IPS-18c (cell line): ENCODE data around the gene TMEM225B.

Experiments used
- H3K4me3 ChIP-seq: 2 replicates; pipeline ENCODE4 v1.7.0; 2013; ENCODE audit warnings: low read depth, mild to moderate bottlenecking, low read length, moderate library complexity; ENCODE audit not compliant: insufficient read depth
- H3K9me3 ChIP-seq: one replicate; pipeline ENCODE4 v1.6.1; 2013; ENCODE audit warnings: mild to moderate bottlenecking, low read length, moderate library complexity; ENCODE audit not compliant: control insufficient read depth, insufficient read depth

TMEM225B gene

GRCh38 chr7:99615989-99616358, 17.9 kb downstream of the TMEM225B start:
- H3K9me3 ChIP-seq = no peaks in the 10 kb centered on the region
- H3K4me3 ChIP-seq = peak overlapping the region; percentile 93

- H3K9me3 ChIP-seq = no peaks in the 10 kb centered on the region
- H3K4me3 ChIP-seq = peak within 1 kb of the TSS; percentile 93
These were observed 18.5 kb downstream of the TMEM225B start, which contains the start of gene ZSCAN25 for GRCh38 chr7:99616359-99617191. ZSCAN25 (plus strand) TSS chr7:99616946; CDS start chr7:99619607, 2,661 bp downstream.

- H3K4me3 ChIP-seq = peak overlapping the region; percentile 93
- no peaks in the 10 kb centered on the region for H3K9me3 ChIP-seq
These were observed 19.2 kb downstream of the TMEM225B start for GRCh38 chr7:99617192-99617781.

DNA sequence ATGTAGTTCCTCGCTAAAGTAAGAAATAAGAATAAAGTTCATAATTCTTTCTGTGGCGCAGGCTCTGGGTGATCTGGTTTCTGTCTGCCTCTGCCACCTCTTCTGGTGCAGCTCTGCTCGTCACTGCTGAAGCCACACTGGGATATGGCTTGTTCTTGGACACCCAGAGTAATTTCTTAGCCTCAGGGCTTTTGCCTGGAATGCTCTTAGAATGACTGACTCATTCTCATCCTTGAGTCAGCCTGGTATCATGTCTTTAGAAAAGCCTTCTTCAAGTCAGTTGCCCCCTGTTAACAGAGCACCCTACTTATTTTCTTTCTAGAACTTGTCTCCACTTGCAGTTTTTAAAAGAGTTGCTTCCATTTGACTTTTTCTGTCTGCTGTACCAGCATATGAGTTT, 20.7 kb downstream of the TMEM225B start:
- Histone ChIP-seq H3K9me3 (no peaks in the 10 kb centered on the region), H3K4me3 (no peak overlapping the region)

DNA sequence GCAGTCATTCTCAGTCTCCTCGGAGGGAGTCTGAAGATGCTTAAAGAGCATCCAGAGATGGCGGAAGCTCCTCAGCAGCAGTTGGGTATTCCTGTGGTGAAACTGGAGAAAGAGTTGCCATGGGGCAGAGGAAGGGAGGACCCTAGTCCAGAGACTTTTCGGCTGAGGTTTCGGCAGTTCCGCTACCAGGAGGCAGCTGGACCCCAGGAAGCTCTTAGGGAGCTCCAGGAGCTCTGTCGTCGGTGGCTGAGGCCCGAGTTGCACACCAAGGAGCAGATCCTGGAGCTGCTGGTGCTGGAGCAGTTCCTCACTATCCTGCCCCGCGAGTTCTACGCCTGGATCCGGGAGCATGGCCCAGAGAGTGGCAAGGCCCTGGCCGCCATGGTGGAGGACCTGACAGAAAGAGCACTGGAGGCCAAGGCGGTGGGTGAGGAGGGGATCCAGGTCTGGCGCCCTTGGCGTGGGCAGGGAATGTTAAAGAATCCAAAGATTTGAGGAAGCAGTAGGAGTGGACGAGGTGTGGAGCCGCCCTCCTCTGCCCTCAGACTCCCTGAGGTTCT, 21.6 kb downstream of the TMEM225B start:
- Histone ChIP-seq H3K4me3 (no peak overlapping the region), H3K9me3 (no peaks in the 10 kb centered on the region)

- Histone ChIP-seq H3K9me3 (no peaks in the 10 kb centered on the region), H3K4me3 (no peak overlapping the region)
These were observed 23.2 kb downstream of the TMEM225B start for GRCh38 chr7:99621271-99621670.

GRCh38 chr7:99622596-99622995, 24.5 kb downstream of the TMEM225B start:
- Histone ChIP-seq H3K9me3 (no peaks in the 10 kb centered on the region), H3K4me3 (no peak overlapping the region)

- H3K9me3 ChIP-seq = no peaks in the 10 kb centered on the region
- H3K4me3 ChIP-seq = no peak overlapping the region
These were observed 25.1 kb downstream of the TMEM225B start for GRCh38 chr7:99623091-99623693.

GRCh38 chr7:99623702-99624447, 25.8 kb downstream of the TMEM225B start:
- Histone ChIP-seq H3K4me3 (no peak overlapping the region), H3K9me3 (no peaks in the 10 kb centered on the region)

GRCh38 chr7:99624484-99624883, 26.4 kb downstream of the TMEM225B start:
- H3K4me3 ChIP-seq = no peak overlapping the region
- no peaks in the 10 kb centered on the region for H3K9me3 ChIP-seq

GRCh38 chr7:99625321-99625720, 27.3 kb downstream of the TMEM225B start:
- H3K4me3 ChIP-seq = no peak overlapping the region

GRCh38 chr7:99625961-99626360, 27.9 kb downstream of the TMEM225B start:
- Histone ChIP-seq H3K4me3 (no peak overlapping the region), H3K9me3 (no peaks in the 10 kb centered on the region)

More at GRCh38 chr7:99625321-99625720, 27.3 kb downstream of the TMEM225B start:
- H3K9me3 ChIP-seq = no peaks in the 10 kb centered on the region

DNA sequence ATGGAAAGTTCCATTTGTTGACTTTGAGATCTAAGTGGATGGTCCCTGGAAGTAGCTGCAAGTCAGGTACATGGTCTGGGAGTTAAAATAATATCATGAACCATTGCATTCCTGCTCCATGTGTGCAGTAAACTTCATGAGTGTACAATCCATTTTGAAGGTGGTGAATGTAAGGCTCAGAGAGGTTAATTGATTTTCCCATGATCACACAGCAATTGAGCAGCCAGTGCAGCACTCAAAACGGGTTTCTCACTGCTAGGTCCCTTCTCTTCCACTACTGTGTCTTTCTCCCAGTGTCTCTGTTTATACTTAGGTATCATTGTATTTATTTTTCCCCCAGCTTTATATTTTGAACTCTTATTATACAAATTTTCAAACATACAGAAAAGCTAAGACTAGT, 28.6 kb downstream of the TMEM225B start:
- H3K9me3 ChIP-seq = no peaks in the 10 kb centered on the region
- H3K4me3 ChIP-seq = no peak overlapping the region

DNA sequence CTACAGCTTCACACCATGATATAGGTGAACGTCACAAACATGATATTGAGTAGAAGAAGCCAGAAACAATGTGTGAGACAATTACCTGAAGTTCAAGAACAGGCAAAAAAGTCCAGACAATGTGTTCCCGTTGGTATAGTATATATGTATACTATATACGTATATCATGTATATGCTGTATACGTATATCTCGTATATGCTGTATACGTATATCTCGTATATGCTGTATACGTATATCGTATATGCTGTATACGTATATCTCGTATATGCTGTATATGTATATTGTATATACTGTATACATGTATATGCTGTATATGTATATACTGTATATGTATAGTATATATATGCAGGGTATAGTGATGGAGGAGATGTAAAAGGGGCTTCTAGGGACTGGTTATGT, 29.4 kb downstream of the TMEM225B start:
- no peak overlapping the region for H3K4me3 ChIP-seq

DNA sequence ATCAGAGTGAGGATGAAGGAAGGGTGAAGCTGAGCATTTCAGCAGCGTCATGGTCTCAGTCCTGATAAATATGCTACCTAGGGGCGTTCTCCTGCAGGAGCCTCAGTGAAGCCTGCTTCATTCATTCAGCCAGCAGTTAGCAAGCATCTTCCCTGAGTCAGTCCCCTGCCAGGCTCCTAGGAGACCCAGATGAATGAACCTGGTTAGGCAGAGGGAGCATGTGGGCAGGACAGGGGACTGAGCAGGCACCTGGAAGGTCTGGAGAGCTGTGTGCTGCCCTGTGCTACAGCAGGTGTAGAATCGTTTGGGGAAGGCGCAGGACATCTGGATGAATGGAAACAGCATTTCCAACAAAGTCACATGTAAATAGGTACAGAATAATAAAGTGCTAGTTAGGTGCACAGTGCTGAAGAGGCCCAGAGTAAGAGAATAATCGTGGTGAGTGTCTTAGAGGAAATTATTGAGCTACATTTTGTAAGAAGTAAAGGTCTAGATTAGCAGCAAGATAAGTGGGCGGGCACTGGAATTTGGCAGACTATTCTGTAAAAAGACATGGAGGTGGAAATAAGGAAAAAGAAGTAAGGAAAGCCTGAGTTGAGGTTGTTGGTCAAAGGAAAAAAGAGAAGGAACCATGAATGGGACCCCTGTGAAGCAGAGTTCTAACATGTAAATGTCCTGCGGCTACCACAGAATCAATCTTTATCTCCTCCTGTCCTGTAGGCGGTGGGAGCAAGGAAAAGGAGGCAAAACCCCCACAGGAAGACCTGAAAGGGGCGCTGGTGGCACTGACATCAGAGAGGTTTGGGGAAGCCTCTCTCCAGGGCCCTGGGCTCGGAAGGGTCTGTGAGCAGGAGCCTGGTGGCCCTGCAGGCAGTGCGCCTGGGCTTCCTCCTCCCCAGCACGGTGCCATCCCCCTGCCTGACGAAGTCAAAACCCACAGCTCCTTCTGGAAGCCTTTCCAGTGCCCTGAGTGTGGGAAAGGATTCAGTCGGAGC, 30.7 kb downstream of the TMEM225B start:
- no peaks in the 10 kb centered on the region for H3K9me3 ChIP-seq
- no peak overlapping the region for H3K4me3 ChIP-seq

More for the DNA sequence above, 29.4 kb downstream of the TMEM225B start:
- H3K9me3 ChIP-seq = no peaks in the 10 kb centered on the region

GRCh38 chr7:99629643-99630042, 31.6 kb downstream of the TMEM225B start:
- H3K4me3 ChIP-seq = no peak overlapping the region
- no peaks in the 10 kb centered on the region for H3K9me3 ChIP-seq
